Right lobe of liver (tissue), 6 donors: ENCODE data around the gene SLC20A1. TPM values are rescaled to one million over a fixed set of nuclear protein-coding genes. Genes with fewer than 3 reads are reported as not detected.

Experiments used
- ATAC-seq, 4 donors: fragments of 200-7000 bp; cut with Tn5 transposase; one replicate each; pipeline ENCODE4 v1.9.1; 2020; ENCODE audit warnings: mild to moderate bottlenecking in 4 of 4, moderate library complexity in 4 of 4
- DNase-seq, 3 donors: peaks; one replicate each; pipeline ENCODE4 v3.0.0-alpha.2; 2020
- H3K27ac ChIP-seq, 3 donors: fragments of 200-600 bp; one replicate each; pipeline ENCODE4 v1.8.0; 2022
- H3K27me3 ChIP-seq, 2 donors: fragments of 200-600 bp; one replicate each; pipeline ENCODE4 v1.8.0; 2022
- H3K36me3 ChIP-seq, 4 donors: fragments of 200-600 bp; sonication (generic) in 1 of 4; one replicate each; pipeline versions ENCODE4 v1.5.1 to v1.8.0; 2017 to 2022; ENCODE audit warnings: control low read depth in 1 of 4
- H3K4me1 ChIP-seq, 4 donors: fragments of 200-600 bp; sonication (generic) in 1 of 4; one replicate each; pipeline versions ENCODE4 v1.5.1 to v1.8.0; 2017 to 2022; ENCODE audit warnings: control low read depth in 1 of 4
- H3K4me3 ChIP-seq, 3 donors: fragments of 200-600 bp; one replicate each; pipeline ENCODE4 v1.8.0; 2022
- H3K9me3 ChIP-seq, 4 donors: fragments of 200-600 bp; sonication (generic) in 1 of 4; one replicate each; pipeline versions ENCODE4 v1.5.1 to v1.8.0; 2017 to 2022; ENCODE audit warnings: control low read depth in 1 of 4
- POLR2A ChIP-seq: fragments of 450-650 bp; IDR thresholded peaks from one replicate; pipeline ENCODE4 v1.6.1; 2017; ENCODE audit warnings: antibody characterized with exemption, mild to moderate bottlenecking
- WGBS: methylation state at CpG from one replicate; pipeline ENCODE4 v1.1.6; 2018; ENCODE audit warnings: low coverage, low lambda C conversion rate; ENCODE audit not compliant: insufficient coverage; ENCODE audit errors: missing lambda C conversion rate; 5-methylcytosine and 5-hydroxymethylcytosine counted together
- intact Hi-C, 2 donors: fragments of 100-400 bp; cut with DNase I; formaldehyde crosslinking; loops; one replicate each; pipeline versions ENCODE4 v1.11.2 to v1.14.1; 2022
- total RNA-seq, 6 experiments: library from RNA; depleted of rRNA in 2 of 6; stranded (reverse); fragments of >200 nt in 2 of 6; fragmentation: NEBNext Ultra II Directional in 3 of 6; extraction: Animal tissue kit (Norgen Biotek cat#: 25700) in 3 of 6; gene quantifications; one replicate each; pipeline versions ENCODE4 v1.1.0 to v1.2.4, GENCODE V29; 2016 to 2023
- TF ChIP-seq, protein P1 (sequence below), 4 donors: fragments of 200-600 bp in 3 of 4; fragments of 450-650 bp in 1 of 4; IDR thresholded peaks; one replicate each; pipeline versions ENCODE4 v1.5.1 to v1.8.0; 2016 to 2022; ENCODE audit warnings: antibody characterized with exemption in 4 of 4, mild to moderate bottlenecking in 2 of 4
- donor health status: DM: no; HTN: yes; CAD: no.
- donor health status: DM: no; HTN: no; CAD: no.
- donor health status: DM: no; HTN: no; CAD: no.
- donor health status: DM: no; HTN: yes; CAD: no.
- donor health status: DM: no; HTN: yes; CAD: no.

SLC20A1 gene
- total RNA-seq, 6 experiments from 2014 or later = 14.3 to 103 (median 26.8) TPM

DNA sequence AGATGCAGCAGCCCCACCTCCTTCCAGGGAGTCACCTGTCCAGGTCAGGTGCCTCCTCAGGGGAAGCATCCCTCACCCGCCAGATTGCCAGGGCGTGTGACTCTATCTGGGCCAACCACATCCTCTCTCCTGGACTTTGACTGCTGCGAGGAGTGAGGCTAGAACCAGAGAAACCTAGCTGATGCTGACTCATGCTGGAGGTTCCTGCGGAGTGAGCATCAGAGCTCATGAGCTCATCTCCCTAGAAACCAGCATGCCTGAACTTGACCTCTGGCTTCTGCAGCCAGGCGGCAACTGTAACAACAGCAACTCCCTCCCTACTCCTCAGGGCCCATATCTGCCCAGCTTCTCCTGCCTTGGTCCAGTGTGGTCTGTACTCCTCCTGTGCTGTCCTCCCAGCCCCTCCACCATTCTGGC is 46.8 kb downstream of the SLC20A1 start:
- no peak overlapping the region for H3K27ac ChIP-seq

DNA sequence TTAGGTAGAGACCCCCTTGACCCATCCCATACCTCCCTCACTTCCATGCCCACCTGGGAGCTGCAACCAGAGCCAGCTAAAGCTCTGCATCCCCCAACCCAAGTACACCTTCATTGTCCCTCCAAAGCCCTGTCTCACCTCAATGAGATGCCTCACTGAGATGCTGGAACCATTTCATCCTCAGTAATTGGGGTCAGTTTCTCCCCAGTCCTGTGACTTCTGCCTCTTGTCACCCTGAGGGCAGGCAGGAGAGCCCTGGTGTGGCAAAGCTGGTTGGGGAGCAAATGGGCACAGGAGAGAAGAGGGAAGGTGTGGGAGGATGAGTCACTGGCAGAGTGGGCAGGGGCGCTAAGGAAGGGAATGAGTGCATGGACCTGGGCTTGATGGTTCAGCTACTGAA is 47.2 kb downstream of the SLC20A1 start:
- Histone ChIP-seq H3K4me3 (no peak overlapping the region), H3K27me3 (no peaks in the 10 kb centered on the region), H3K27ac (no peak overlapping the region), H3K4me1 (no peaks in the 10 kb centered on the region), H3K36me3 (no peaks in the 10 kb centered on the region), H3K9me3 (no peaks in the 10 kb centered on the region)
- peak in 1 of 3 donors; percentile 35 for DNase-seq
- 88% methylated on average over 1 of the region's 1 CpG for WGBS
- ATAC-seq = no peak
- intact Hi-C loops = no loop called here
- TF ChIP-seq POLR2A = no peak

More for the DNA sequence above, 46.8 kb downstream of the SLC20A1 start:
- no peaks in the 10 kb centered on the region for H3K27me3 ChIP-seq
- no peaks in the 10 kb centered on the region for H3K9me3 ChIP-seq
- no CpG with 5 or more reads among the region's 5 CpGs for WGBS
- intact Hi-C loops = no loop called here
- no peak for TF ChIP-seq POLR2A
- TF ChIP-seq, protein P1, sequence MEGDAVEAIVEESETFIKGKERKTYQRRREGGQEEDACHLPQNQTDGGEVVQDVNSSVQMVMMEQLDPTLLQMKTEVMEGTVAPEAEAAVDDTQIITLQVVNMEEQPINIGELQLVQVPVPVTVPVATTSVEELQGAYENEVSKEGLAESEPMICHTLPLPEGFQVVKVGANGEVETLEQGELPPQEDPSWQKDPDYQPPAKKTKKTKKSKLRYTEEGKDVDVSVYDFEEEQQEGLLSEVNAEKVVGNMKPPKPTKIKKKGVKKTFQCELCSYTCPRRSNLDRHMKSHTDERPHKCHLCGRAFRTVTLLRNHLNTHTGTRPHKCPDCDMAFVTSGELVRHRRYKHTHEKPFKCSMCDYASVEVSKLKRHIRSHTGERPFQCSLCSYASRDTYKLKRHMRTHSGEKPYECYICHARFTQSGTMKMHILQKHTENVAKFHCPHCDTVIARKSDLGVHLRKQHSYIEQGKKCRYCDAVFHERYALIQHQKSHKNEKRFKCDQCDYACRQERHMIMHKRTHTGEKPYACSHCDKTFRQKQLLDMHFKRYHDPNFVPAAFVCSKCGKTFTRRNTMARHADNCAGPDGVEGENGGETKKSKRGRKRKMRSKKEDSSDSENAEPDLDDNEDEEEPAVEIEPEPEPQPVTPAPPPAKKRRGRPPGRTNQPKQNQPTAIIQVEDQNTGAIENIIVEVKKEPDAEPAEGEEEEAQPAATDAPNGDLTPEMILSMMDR (IDR thresholded peaks at IDR 0.05) = no peak
- H3K4me3 ChIP-seq = no peak overlapping the region
- ATAC-seq (peak; percentile 64 to 89 (median 78)), DNase-seq (peak; percentile 50 to 74 (median 73))
- H3K36me3 ChIP-seq = no peaks in the 10 kb centered on the region
- H3K4me1 ChIP-seq = no peaks in the 10 kb centered on the region

DNA sequence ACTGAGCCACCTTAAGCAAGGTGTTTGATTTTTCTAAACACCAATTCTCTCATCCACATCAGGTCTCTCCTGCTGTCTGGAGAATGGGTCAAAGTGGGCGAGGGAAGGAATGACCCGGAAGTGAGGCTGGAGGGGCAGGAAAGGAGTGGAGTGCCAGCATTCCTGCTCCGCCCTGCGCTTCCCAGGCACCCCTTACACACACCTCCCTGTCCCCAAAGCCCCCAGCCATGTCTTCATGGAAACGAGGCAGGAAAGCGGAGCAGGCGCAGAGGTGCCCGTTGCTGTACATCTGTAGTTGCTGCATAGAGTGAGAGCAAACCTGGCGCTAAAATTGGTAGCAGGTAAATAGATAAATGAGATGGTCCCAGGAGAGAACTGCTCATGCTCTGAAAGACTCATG is 47.9 kb downstream of the SLC20A1 start:
- peak in 1 of 3 donors; percentile 33 for DNase-seq
- no peak overlapping the region for H3K4me3 ChIP-seq
- H3K4me1 ChIP-seq = no peaks in the 10 kb centered on the region
- H3K9me3 ChIP-seq = no peaks in the 10 kb centered on the region
- no peaks in the 10 kb centered on the region for H3K36me3 ChIP-seq
- TF ChIP-seq, protein P1 (IDR thresholded peaks at IDR 0.05) = no peak
- no peak for TF ChIP-seq POLR2A
- 81% methylated on average over 9 of the region's 9 CpGs for WGBS
- ATAC-seq = no peak
- H3K27ac ChIP-seq = no peak overlapping the region
- intact Hi-C loops = no loop called here
- no peaks in the 10 kb centered on the region for H3K27me3 ChIP-seq

DNA sequence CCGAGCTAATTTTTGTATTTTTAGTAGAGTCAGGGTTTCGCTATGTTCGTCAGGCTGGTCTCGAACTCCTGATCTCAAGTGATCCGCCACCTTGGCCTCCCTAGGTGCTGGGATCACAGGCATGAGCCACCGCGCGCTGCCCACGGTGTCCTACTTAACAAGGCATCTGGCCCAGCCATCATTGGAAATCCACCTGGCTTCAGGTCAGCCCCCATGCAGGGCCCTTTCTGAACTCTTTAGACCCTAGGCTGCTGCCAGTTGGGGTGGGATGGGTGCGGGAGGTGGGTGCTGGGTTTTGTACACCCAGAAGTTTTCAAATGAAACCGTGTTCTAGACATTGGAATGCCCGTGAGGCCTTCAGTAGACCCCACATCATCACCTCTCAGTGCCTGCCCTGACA is 48.4 kb downstream of the SLC20A1 start:
- no peak for ATAC-seq
- intact Hi-C loops = no loop called here

DNA sequence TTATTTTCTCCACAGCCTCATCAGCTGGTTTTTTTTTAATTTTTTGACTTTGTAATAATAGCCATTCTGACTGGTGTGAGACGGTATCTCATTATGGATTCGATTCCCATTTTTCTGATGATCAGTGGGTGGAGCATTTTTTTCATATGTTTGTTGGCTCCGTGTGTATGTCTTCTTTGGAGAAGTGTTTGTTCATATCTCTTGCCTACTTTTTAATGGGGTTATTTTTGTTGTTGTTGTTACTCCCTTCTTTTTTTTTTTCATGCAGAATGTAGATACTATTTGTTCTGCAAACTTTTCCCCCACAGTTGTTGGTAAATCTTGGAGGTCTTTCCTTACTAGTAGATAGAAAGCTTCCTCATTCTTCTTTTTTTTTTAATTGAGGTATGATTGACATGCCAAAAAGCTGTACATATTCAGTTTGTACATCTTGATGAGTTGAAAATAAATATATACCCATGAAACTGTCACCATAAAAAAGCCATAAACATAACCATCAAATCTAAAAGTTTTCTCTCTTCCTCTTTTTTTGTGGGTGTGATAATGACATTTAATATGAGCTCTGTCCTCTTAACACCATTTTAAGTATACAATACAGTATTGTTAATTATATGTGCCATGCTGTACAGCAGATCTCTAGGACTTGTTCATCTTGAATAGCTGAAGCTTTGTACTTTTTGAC is 53.2 kb downstream of the SLC20A1 start:
- H3K4me3 ChIP-seq = no peak overlapping the region
- peak overlapping the region in 1 of 3 donors; percentile 55 for H3K27ac ChIP-seq
- no peaks in the 10 kb centered on the region for H3K4me1 ChIP-seq
- H3K27me3 ChIP-seq = no peaks in the 10 kb centered on the region
- DNase-seq (no peak), ATAC-seq (no peak)
- no peaks in the 10 kb centered on the region for H3K9me3 ChIP-seq
- TF ChIP-seq, protein P1 (IDR thresholded peaks at IDR 0.05) = no peak
- WGBS = 68% methylated on average over 3 of the region's 3 CpGs
- H3K36me3 ChIP-seq = no peaks in the 10 kb centered on the region
- intact Hi-C loops = no loop called here

More for the DNA sequence above, 48.4 kb downstream of the SLC20A1 start:
- H3K27ac ChIP-seq = no peak overlapping the region
- no peaks in the 10 kb centered on the region for H3K9me3 ChIP-seq
- H3K4me1 ChIP-seq = no peaks in the 10 kb centered on the region
- DNase-seq = peak in 1 of 3 donors; percentile 34
- H3K27me3 ChIP-seq = no peaks in the 10 kb centered on the region
- H3K4me3 ChIP-seq = no peak overlapping the region
- no peaks in the 10 kb centered on the region for H3K36me3 ChIP-seq
- TF ChIP-seq POLR2A = no peak
- TF ChIP-seq, protein P1 (IDR thresholded peaks at IDR 0.05) = no peak
- WGBS = 100% methylated on average over 1 of the region's 12 CpGs
